Natural killer cell (primary cell): Measurements from ENCODE around the gene SLC25A29. TPM values are rescaled to one million over a fixed set of nuclear protein-coding genes. Genes with fewer than 3 reads are reported as not detected.

Experiments used
- ATAC-seq, 3 donors: fragments of 150-1000 bp in 2 of 3; fragments of 200-7000 bp in 1 of 3; cut with Tn5 transposase; 1 replicate in 1 of 3; 2 replicates in 2 of 3; pipeline ENCODE4 v1.10.0; 2021; ENCODE audit warnings: mild to moderate bottlenecking in 2 of 3, moderate library complexity in 2 of 3
- DNase-seq, 2 donors: peaks; one replicate each; pipeline versions ENCODE4 v3.0.0 to v3.0.0-alpha.2; 2013 to 2021; ENCODE audit warnings: mixed read lengths in 1 of 2
- H3K27ac ChIP-seq: one replicate; pipeline ENCODE4 v1.5.1; 2013; ENCODE audit warnings: mild to moderate bottlenecking, low read length
- H3K27me3 ChIP-seq: one replicate; pipeline ENCODE4 v1.6.1; 2013; ENCODE audit warnings: low read length; ENCODE audit not compliant: control insufficient read depth, insufficient read depth
- H3K36me3 ChIP-seq: one replicate; pipeline ENCODE4 v1.6.1; 2013; ENCODE audit warnings: low read length; ENCODE audit not compliant: control insufficient read depth, insufficient read depth
- H3K4me1 ChIP-seq: one replicate; pipeline ENCODE4 v1.6.1; 2013; ENCODE audit warnings: low read length; ENCODE audit not compliant: control insufficient read depth, insufficient read depth
- H3K4me3 ChIP-seq: one replicate; pipeline ENCODE4 v1.5.1; 2013; ENCODE audit warnings: low read length
- H3K9me3 ChIP-seq: one replicate; pipeline ENCODE4 v1.6.1; 2013; ENCODE audit warnings: low read length; ENCODE audit not compliant: control insufficient read depth, insufficient read depth
- H3K27ac Mint-ChIP-seq, 2 donors: one replicate each; pipeline ENCODE4 v1.8.0; 2022; ENCODE audit warnings: mild to moderate bottlenecking in 2 of 2, mixed read lengths in 2 of 2, moderate library complexity in 1 of 2
- H3K27me3 Mint-ChIP-seq, 2 donors: one replicate each; pipeline ENCODE4 v1.8.0; 2022; ENCODE audit warnings: low read depth in 2 of 2, mixed read lengths in 2 of 2
- H3K36me3 Mint-ChIP-seq: one replicate; pipeline ENCODE4 v1.8.0; 2022; ENCODE audit warnings: mixed read lengths
- H3K4me1 Mint-ChIP-seq, 2 donors: one replicate each; pipeline ENCODE4 v1.8.0; 2022; ENCODE audit warnings: mixed read lengths in 2 of 2
- H3K4me3 Mint-ChIP-seq: one replicate; pipeline ENCODE4 v1.8.0; 2022; ENCODE audit warnings: mild to moderate bottlenecking, moderate library complexity, mixed read lengths
- H3K9me3 Mint-ChIP-seq, 2 donors: one replicate each; pipeline ENCODE4 v1.8.0; 2022; ENCODE audit warnings: mixed read lengths in 2 of 2
- WGBS: methylation state at CpG from one replicate; pipeline ENCODE4 v1.1.7; 2013; ENCODE audit warnings: missing lambda C conversion rate; ENCODE audit not compliant: insufficient coverage; 5-methylcytosine and 5-hydroxymethylcytosine counted together
- intact Hi-C: fragments of 100-400 bp; cut with micrococcal nuclease; formaldehyde crosslinking; loops from one replicate; pipeline ENCODE4 v1.14.2; 2022
- total RNA-seq, 4 donors: library from RNA; stranded (reverse); fragments of 120-200 nt in 1 of 4; gene quantifications; one replicate each; pipeline versions ENCODE4 v1.2.3 to v1.2.4, GENCODE V29; 2013 to 2022
- TF ChIP-seq, protein P1 (sequence below): fragments of 200-600 bp; IDR thresholded peaks from one replicate; pipeline ENCODE4 v1.8.0; 2022; ENCODE audit warnings: antibody characterized with exemption

The SLC25A29 gene
- total RNA-seq, 3 donors from 2014 or later (not counting 1 experiment from before 2014, with no cell fraction given): 8.6 to 80.7 (median 69.3) TPM

DNA sequence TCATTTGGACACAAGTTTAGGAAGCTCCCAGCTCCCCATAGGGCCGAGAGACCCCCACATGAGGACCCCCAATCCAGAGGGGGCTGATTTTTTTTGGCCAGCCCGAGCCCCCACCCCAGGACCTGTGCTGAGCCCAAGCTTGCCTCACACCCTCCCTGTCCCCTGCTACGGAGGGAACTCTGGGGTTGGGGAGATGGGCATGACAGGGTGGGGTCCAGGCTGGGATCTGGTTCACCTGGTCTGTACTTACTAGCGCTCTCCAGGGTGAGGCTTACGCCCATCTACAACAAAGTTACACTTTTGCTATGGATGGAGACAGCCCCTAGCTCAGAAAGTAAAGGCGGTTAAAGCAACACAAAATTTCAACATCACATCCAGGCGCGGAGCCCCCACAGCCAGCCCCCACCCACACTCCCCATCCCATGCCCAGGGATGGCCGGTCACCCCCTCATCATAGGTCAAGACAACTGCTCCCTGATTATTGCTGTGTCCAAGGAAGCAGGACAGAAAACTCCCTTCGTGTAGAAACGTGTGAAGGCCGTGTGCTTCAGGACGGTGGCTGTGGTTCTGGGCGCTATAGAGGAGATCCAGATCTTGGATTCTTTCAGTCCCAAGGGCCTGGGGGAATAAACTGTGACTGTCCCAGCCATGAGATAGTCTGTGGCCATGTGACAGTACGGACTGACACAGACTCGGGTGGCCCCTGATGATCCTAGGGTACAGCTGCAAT, 10.7 kb downstream of the SLC25A29 start:
- H3K4me1 Mint-ChIP-seq: peaks cover 5% of the 10 kb centered on the region in 2 donors
- H3K4me3 Mint-ChIP-seq: no peak overlapping the region
- H3K36me3 Mint-ChIP-seq: no peaks in the 10 kb centered on the region
- no peaks in the 10 kb centered on the region for H3K9me3 ChIP-seq
- ATAC-seq (no peak), DNase-seq (no peak)
- WGBS: 94% methylated on average over 16 of the region's 16 CpGs
- H3K27ac ChIP-seq: no peak overlapping the region
- H3K27me3 Mint-ChIP-seq: no peaks in the 10 kb centered on the region
- H3K4me3 ChIP-seq: no peak overlapping the region
- H3K4me1 ChIP-seq: peaks cover 15% of the 10 kb centered on the region
- TF ChIP-seq, protein P1, sequence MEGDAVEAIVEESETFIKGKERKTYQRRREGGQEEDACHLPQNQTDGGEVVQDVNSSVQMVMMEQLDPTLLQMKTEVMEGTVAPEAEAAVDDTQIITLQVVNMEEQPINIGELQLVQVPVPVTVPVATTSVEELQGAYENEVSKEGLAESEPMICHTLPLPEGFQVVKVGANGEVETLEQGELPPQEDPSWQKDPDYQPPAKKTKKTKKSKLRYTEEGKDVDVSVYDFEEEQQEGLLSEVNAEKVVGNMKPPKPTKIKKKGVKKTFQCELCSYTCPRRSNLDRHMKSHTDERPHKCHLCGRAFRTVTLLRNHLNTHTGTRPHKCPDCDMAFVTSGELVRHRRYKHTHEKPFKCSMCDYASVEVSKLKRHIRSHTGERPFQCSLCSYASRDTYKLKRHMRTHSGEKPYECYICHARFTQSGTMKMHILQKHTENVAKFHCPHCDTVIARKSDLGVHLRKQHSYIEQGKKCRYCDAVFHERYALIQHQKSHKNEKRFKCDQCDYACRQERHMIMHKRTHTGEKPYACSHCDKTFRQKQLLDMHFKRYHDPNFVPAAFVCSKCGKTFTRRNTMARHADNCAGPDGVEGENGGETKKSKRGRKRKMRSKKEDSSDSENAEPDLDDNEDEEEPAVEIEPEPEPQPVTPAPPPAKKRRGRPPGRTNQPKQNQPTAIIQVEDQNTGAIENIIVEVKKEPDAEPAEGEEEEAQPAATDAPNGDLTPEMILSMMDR: no peak
- intact Hi-C loops: no loop called here
- H3K27ac Mint-ChIP-seq: no peak overlapping the region
- H3K27me3 ChIP-seq: no peaks in the 10 kb centered on the region
- H3K36me3 ChIP-seq: no peaks in the 10 kb centered on the region
- no peaks in the 10 kb centered on the region for H3K9me3 Mint-ChIP-seq

DNA sequence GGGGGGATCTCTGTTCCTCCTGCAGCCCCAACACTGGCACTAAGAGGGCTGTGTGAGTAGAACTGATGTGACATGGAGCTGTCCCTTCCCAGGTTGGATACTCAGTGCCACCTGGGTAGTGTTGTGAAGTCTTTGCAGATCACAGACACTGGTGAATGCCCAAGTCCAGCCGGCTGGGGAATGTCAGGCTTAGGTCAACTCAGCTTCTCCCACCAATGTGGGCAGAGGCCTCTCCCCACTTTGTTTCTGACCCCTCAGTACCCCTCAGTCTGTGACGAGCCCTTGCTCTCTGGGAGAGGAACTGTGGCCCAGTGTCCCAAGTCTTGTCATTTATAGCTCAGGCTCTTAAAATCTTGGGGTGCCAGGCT, 11.3 kb downstream of the SLC25A29 start:
- no peaks in the 10 kb centered on the region for H3K9me3 ChIP-seq
- TF ChIP-seq, protein P1: no peak
- Mint-ChIP-seq H3K36me3 (no peaks in the 10 kb centered on the region), H3K9me3 (no peaks in the 10 kb centered on the region), H3K4me1 (peaks cover 5% of the 10 kb centered on the region in 2 donors), H3K4me3 (no peak overlapping the region), H3K27me3 (no peaks in the 10 kb centered on the region), H3K27ac (no peak overlapping the region)
- no peak overlapping the region for H3K4me3 ChIP-seq
- intact Hi-C loops: no loop called here
- no peak overlapping the region for H3K27ac ChIP-seq
- WGBS: 84% methylated on average over 2 of the region's 2 CpGs
- DNase-seq (no peak), ATAC-seq (no peak)
- no peaks in the 10 kb centered on the region for H3K27me3 ChIP-seq
- no peaks in the 10 kb centered on the region for H3K36me3 ChIP-seq
- H3K4me1 ChIP-seq: peaks cover 17% of the 10 kb centered on the region

DNA sequence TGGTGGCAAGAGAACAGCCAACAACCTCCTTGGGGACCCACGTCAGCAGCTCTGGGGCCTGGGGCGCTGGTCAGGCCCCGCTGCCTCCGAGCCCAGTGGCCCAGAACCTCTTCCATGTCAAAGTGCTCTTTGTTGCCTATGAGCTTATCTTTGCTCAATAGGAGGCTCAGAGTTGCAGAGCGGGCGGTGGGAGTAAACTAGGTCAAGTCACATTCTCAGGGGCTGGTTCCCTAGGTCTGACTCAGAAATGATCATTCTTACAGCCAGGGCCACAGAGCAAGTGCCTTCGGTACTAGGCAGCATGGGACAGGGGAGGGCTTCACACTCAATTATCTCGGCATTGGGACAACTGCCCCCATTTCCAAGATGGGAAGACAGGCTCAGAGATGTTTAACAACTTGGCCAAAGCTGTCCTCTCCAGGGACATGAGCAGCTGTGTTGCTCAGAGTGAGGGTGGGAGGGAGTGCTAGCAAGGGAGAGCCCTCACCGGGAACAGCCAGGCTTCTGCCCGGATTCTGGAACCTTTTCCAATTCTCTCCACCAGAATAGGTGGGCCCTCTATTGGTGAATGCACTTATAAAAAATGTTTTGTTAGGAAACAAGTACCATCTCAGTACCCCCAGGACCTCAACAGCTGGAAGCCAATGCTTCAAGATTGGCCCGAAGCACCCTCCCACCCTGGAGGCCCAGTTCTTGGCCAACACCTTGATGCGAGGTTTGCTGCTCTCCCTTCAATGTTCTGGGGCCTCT, 11.9 kb downstream of the SLC25A29 start:
- peaks cover 5% of the 10 kb centered on the region in 2 donors for H3K4me1 Mint-ChIP-seq
- no peak for ATAC-seq

More for the DNA sequence above, 11.9 kb downstream of the SLC25A29 start:
- H3K36me3 ChIP-seq: no peaks in the 10 kb centered on the region
- no peaks in the 10 kb centered on the region for H3K9me3 ChIP-seq
- no peak overlapping the region for H3K27ac ChIP-seq
- H3K4me1 ChIP-seq: peaks cover 17% of the 10 kb centered on the region
- TF ChIP-seq, protein P1: no peak
- intact Hi-C loops: no loop called here
- no peak for DNase-seq
- no peak overlapping the region for H3K4me3 ChIP-seq
- Mint-ChIP-seq H3K27ac (no peak overlapping the region), H3K4me3 (no peak overlapping the region), H3K27me3 (no peaks in the 10 kb centered on the region), H3K9me3 (no peaks in the 10 kb centered on the region), H3K36me3 (no peaks in the 10 kb centered on the region)
- 86% methylated on average over 12 of the region's 12 CpGs for WGBS
- no peaks in the 10 kb centered on the region for H3K27me3 ChIP-seq
